Panc1 (cell line): Measurements from ENCODE around the gene VASP. TPM values are rescaled to one million over a fixed set of nuclear protein-coding genes. Genes with fewer than 3 reads are reported as not detected.

Source experiments
- ATAC-seq: fragments of 200-7000 bp; cut with Tn5 transposase; 2 replicates; pipeline ENCODE4 v1.9.1; 2020; ENCODE audit warnings: mild to moderate bottlenecking, moderate library complexity
- BruUV-seq: library from RNA; stranded (reverse); fragments of 400-500 nt; replicated peaks from 2 replicates; lab custom pipeline; 2021; lab: Mats Ljungman, UMichigan
- CTCF ChIA-PET: fragments of 300-600 bp; sonication (Branson Sonifier 250); formaldehyde crosslinking; loops from one replicate; lab custom pipeline; 2022; ENCODE audit warnings: antibody characterized with exemption; lab: Charles Lee
- POLR2A ChIA-PET: fragments of 300-600 bp; sonication (Branson Sonifier 250); formaldehyde crosslinking; loops from one replicate; lab custom pipeline; 2022; ENCODE audit warnings: antibody characterized with exemption; lab: Charles Lee
- DNase-seq: peaks from one replicate; pipeline ENCODE4 v3.0.0-alpha.2; 2010; ENCODE audit warnings: low read depth, low spot score
- H3K27ac ChIP-seq: 2 replicates; pipeline ENCODE4 v1.5.1; 2011; ENCODE audit warnings: mild to moderate bottlenecking, low read length, inconsistent platforms
- H3K27me3 ChIP-seq: fragments of 200-500 bp; sonication (Bioruptor generic); 2 replicates; pipeline ENCODE4 v1.6.0; 2014; ENCODE audit warnings: low read length, inconsistent platforms; ENCODE audit not compliant: control insufficient read depth, insufficient read depth
- H3K36me3 ChIP-seq: fragments of 200-500 bp; sonication (Bioruptor generic); 2 replicates; pipeline ENCODE4 v1.5.1; 2014; ENCODE audit warnings: inconsistent platforms, mild to moderate bottlenecking, low read length, moderate library complexity; ENCODE audit not compliant: control insufficient read depth, insufficient read depth
- H3K4me1 ChIP-seq: 2 replicates; pipeline ENCODE4 v1.5.1; 2011; ENCODE audit warnings: inconsistent platforms, mild to moderate bottlenecking, low read length, moderate library complexity; ENCODE audit not compliant: control insufficient read depth, insufficient read depth
- H3K4me3 ChIP-seq, 2 experiments: 2 replicates each; pipeline ENCODE4 v1.5.1; 2011 to 2012; ENCODE audit warnings: low read depth in 2 of 2, low read length in 2 of 2, mild to moderate bottlenecking in 2 of 2, inconsistent platforms in 1 of 2, moderate library complexity in 1 of 2
- H3K9me3 ChIP-seq: fragments of 200-500 bp; sonication (Bioruptor generic); 2 replicates; pipeline ENCODE4 v1.5.1; 2014; ENCODE audit warnings: low read depth, mild to moderate bottlenecking, inconsistent platforms, low read length, moderate library complexity; ENCODE audit not compliant: control insufficient read depth, insufficient read depth
- POLR2AphosphoS5 ChIP-seq: IDR thresholded peaks from 2 replicates; pipeline ENCODE4 v1.6.1; 2012; ENCODE audit warnings: mild to moderate bottlenecking, low read depth, low read length, moderate library complexity
- SIN3A ChIP-seq: IDR thresholded peaks from 2 replicates; pipeline ENCODE4 v1.6.1; 2012; ENCODE audit warnings: low read depth, mild to moderate bottlenecking, low read length, moderate library complexity, borderline replicate concordance; ENCODE audit not compliant: insufficient read depth
- TCF7L2 ChIP-seq: IDR thresholded peaks from 2 replicates; pipeline ENCODE4 v1.6.1; 2011; ENCODE audit warnings: mild to moderate bottlenecking, low read depth, low read length, inconsistent platforms
- in situ Hi-C: cut with HindIII; loops from 2 replicates; pipeline ENCODE4 v1.10.0; 2016; ENCODE audit warnings: low sequenced_read_pairs, low pct_unique_long_range_greater_than_20kb
- intact Hi-C: fragments of 100-400 bp; cut with micrococcal nuclease; formaldehyde crosslinking; loops from one replicate; pipeline ENCODE4 v1.10.0; 2022; ENCODE audit not compliant: unreplicated experiment
- total RNA-seq: library from RNA; stranded (reverse); gene quantifications from one replicate; pipeline ENCODE4 v1.2.1, GENCODE V29; 2021; ENCODE audit not compliant: unreplicated experiment
- TF ChIP-seq, protein P1 (sequence below), 2 experiments: IDR thresholded peaks; 2 replicates each; pipeline ENCODE4 v1.6.1; 2011 to 2012; ENCODE audit warnings: low read depth in 2 of 2, control low read depth in 1 of 2, low read length in 1 of 2, mild to moderate bottlenecking in 1 of 2, moderate library complexity in 1 of 2; ENCODE audit not compliant: insufficient read depth in 1 of 2
- TF ChIP-seq, protein P2 (sequence below): fragments of 450-650 bp; IDR thresholded peaks from 2 replicates; pipeline ENCODE4 v1.5.1; 2017; ENCODE audit warnings: mild to moderate bottlenecking

The VASP gene
- total RNA-seq, 1 experiment from 2014 or later = 101 TPM

GRCh38 chr19:45529420-45529785, 22.1 kb downstream of the VASP start:
- ATAC-seq (no peak), DNase-seq (no peak)
- no TSS peak for BruUV-seq
- Histone ChIP-seq H3K27me3 (no peaks in the 10 kb centered on the region), H3K4me3 (no peak overlapping the region), H3K27ac (no peak overlapping the region), H3K36me3 (peaks cover 8% of the 10 kb centered on the region), H3K9me3 (no peaks in the 10 kb centered on the region), H3K4me1 (no peaks in the 10 kb centered on the region)
- TF ChIP-seq, protein P1, sequence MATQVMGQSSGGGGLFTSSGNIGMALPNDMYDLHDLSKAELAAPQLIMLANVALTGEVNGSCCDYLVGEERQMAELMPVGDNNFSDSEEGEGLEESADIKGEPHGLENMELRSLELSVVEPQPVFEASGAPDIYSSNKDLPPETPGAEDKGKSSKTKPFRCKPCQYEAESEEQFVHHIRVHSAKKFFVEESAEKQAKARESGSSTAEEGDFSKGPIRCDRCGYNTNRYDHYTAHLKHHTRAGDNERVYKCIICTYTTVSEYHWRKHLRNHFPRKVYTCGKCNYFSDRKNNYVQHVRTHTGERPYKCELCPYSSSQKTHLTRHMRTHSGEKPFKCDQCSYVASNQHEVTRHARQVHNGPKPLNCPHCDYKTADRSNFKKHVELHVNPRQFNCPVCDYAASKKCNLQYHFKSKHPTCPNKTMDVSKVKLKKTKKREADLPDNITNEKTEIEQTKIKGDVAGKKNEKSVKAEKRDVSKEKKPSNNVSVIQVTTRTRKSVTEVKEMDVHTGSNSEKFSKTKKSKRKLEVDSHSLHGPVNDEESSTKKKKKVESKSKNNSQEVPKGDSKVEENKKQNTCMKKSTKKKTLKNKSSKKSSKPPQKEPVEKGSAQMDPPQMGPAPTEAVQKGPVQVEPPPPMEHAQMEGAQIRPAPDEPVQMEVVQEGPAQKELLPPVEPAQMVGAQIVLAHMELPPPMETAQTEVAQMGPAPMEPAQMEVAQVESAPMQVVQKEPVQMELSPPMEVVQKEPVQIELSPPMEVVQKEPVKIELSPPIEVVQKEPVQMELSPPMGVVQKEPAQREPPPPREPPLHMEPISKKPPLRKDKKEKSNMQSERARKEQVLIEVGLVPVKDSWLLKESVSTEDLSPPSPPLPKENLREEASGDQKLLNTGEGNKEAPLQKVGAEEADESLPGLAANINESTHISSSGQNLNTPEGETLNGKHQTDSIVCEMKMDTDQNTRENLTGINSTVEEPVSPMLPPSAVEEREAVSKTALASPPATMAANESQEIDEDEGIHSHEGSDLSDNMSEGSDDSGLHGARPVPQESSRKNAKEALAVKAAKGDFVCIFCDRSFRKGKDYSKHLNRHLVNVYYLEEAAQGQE (IDR thresholded peaks at IDR 0.05; ENCODE audit: insufficient read depth in 1 of 2, low read depth in 2 of 2, low read length in 1 of 2) = no peak
- TF ChIP-seq, protein P2, sequence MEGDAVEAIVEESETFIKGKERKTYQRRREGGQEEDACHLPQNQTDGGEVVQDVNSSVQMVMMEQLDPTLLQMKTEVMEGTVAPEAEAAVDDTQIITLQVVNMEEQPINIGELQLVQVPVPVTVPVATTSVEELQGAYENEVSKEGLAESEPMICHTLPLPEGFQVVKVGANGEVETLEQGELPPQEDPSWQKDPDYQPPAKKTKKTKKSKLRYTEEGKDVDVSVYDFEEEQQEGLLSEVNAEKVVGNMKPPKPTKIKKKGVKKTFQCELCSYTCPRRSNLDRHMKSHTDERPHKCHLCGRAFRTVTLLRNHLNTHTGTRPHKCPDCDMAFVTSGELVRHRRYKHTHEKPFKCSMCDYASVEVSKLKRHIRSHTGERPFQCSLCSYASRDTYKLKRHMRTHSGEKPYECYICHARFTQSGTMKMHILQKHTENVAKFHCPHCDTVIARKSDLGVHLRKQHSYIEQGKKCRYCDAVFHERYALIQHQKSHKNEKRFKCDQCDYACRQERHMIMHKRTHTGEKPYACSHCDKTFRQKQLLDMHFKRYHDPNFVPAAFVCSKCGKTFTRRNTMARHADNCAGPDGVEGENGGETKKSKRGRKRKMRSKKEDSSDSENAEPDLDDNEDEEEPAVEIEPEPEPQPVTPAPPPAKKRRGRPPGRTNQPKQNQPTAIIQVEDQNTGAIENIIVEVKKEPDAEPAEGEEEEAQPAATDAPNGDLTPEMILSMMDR = no peak
- TF ChIP-seq POLR2AphosphoS5 (no peak), SIN3A (no peak), TCF7L2 (no peak)
- in situ Hi-C loops = no loop called here
- POLR2A ChIA-PET = no interaction called here
- CTCF ChIA-PET = no interaction called here
- intact Hi-C loops = no loop called here

DNA sequence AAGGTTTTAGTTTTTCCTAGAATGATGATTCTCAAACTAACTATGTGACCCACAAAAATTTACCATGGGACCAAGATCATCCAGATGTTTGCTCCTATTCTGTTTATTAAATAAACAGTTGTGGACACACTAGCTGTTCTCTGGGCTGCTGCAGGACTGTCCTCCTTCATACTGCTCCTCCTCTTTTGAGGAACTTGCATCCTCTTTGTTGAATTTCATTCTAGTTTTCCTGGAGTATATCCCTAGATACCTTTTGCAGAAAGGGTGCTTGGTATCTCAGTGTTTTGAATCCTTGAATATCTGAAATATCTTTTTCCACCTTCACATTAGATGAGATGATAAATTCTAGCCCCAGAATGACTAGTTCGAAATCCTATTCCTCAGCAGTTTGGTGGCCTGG, 24.1 kb downstream of the VASP start:
- POLR2A ChIA-PET = no interaction called here
- no peaks in the 10 kb centered on the region for H3K4me1 ChIP-seq
- H3K27me3 ChIP-seq = no peaks in the 10 kb centered on the region
- H3K27ac ChIP-seq = no peak overlapping the region
- no peak overlapping the region for H3K4me3 ChIP-seq
- DNase-seq (no peak), ATAC-seq (no peak)
- H3K36me3 ChIP-seq = no peaks in the 10 kb centered on the region; the same call in 1 of the 2 replicates
- CTCF ChIA-PET = no interaction called here
- intact Hi-C loops (no loop called here), in situ Hi-C loops (no loop called here)
- H3K9me3 ChIP-seq = no peaks in the 10 kb centered on the region
- TSS peak; percentile 51 for BruUV-seq
- TF ChIP-seq TCF7L2 (no peak), POLR2AphosphoS5 (no peak), SIN3A (no peak)
- TF ChIP-seq, protein P2 = no peak
- TF ChIP-seq, protein P1 (IDR thresholded peaks at IDR 0.05; ENCODE audit: insufficient read depth in 1 of 2, low read depth in 2 of 2, low read length in 1 of 2) = no peak
